Right forelimb (tissue), 1 donor: Measurements from ENCODE around the gene AKAP4.

Source experiments
- DNase-seq: peaks from one replicate; pipeline ENCODE4 v3.0.0-alpha.2; 2018

Gene AKAP4, protein sequence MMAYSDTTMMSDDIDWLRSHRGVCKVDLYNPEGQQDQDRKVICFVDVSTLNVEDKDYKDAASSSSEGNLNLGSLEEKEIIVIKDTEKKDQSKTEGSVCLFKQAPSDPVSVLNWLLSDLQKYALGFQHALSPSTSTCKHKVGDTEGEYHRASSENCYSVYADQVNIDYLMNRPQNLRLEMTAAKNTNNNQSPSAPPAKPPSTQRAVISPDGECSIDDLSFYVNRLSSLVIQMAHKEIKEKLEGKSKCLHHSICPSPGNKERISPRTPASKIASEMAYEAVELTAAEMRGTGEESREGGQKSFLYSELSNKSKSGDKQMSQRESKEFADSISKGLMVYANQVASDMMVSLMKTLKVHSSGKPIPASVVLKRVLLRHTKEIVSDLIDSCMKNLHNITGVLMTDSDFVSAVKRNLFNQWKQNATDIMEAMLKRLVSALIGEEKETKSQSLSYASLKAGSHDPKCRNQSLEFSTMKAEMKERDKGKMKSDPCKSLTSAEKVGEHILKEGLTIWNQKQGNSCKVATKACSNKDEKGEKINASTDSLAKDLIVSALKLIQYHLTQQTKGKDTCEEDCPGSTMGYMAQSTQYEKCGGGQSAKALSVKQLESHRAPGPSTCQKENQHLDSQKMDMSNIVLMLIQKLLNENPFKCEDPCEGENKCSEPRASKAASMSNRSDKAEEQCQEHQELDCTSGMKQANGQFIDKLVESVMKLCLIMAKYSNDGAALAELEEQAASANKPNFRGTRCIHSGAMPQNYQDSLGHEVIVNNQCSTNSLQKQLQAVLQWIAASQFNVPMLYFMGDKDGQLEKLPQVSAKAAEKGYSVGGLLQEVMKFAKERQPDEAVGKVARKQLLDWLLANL

DNA sequence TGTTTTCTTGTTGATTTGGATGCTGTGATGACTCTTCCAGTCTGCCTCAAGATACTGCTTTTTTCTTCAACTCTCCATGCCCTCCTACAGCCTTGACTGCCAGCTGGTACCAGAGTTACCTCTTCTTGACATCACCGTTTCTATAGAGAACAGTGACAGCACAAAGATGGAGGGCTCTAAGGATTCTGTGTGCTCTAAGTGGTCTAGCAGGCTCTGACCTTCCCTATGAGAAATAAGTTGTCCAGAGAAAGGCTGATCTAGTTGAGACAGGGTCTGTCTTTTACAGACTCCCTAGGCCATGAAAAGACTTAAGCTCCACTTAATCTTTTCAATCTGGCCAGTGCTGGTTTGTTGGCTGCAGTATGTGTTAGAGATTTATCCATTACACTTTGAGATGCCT is at the start of gene AKAP4:
Gene AKAP4, minus strand, starts transcription at position 101 of the 400 bp plus-strand sequence. CDS start 118 bp downstream, outside the sequence.
- DNase-seq = no peak

DNA sequence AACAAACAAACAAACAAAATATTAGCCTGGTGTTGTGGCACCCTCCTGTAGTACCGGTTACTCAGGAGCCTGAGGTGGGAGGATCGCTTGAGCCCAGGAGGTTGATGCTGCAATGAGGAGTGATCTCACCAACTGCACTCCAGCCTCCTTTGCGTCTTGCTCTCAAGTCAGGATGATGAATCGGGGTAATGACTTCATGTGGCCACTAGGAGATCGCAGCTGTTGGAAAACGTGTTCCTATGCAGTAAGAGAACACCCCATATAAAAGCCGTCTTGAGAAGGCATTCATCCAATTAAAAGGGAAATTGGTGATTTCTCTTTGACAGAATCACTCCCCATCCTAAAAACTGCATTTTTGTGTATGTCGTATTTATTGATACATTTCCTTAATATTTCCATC is 10.7 kb upstream of the AKAP4 start:
- DNase-seq = no peak

DNA sequence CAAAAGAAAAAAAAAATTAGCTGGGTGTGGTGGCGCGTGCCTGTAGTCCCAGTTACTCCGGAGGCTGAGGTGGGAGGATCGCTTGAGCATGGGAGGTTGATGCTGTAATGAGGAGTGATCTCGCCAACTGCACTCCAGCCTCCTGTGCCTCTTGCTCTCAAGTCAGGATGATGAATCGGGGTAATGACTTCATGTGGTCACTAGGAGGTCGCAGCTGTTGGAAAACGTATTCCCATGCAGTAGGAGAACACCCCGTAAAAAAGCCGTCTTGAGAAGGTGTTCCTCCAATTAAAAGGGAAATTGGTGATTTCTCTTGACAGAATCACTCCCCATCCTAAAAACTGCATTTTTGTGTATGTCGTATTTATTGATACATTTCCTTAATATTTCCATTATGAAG is 5.9 kb upstream of the AKAP4 start:
- no peak for DNase-seq

DNA sequence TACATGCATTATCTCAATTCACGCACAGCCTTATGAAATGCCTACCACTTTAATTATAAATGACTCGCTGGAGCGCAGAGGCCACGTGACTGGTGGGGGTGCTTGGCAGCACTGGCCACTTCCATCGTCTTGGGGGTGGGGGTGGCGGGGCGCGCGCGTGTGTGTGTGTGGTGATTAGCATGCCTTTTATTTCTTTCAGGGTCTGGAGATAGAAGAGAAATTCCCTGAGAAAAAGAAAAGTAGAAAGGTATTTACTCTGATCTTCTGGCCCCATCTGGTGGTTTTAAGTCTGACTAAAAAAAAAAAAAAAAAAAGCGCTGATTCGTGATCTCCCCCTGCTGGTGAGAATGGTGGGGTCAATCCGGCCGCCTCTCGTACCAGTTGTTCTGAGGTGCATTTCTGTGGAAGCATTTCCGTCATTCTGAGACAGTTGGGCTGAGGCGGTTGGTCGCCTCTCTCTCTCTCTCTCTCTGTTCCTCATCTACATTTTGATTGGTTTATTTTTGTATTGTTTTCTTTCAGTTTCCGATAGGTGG is 3.6 kb upstream of the AKAP4 start, which contains the start of gene CCNB3:
Gene CCNB3, plus strand, starts transcription at position 402 of the 536 bp plus-strand sequence. CDS start 80,399 bp downstream, outside the sequence.
- peak; percentile 71 for DNase-seq

DNA sequence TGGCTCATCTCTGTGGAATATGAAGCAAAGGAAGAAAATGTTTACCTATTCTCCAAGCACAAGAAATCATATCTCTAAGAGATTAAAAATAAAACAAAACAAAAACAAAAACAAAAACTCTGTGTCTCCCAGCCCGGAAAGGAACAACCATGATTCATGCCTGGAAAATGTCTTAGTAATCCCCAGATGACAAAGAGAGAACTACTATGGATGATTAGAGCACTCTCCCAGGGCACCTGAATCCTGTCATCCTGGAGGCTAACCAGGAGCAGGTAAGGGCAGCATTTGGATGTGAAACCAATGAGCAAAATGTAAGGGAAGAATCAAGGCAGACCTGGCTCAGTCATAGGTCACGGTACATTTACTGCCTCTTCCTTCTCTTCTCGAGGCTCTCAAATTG is 1.7 kb upstream of the AKAP4 start:
- DNase-seq = no peak

DNA sequence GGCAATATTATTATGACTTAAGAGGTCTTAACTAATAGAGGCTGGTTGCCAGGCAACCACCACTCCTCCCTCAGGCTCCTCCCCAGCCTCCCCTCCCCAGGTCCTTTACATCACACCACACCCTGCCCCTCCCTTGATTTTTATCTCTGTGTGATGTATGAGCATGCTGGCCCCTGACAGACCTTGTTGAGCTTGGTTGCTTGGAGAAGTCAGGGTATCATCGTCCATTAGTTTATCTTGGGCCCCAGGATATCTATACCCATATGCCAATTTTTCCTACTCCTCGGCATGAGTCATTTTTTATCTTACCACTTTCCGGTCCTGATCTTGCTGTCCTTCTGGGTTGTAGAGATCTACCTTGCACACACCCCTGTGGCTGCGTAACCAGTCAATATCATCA is 2.5 kb downstream of the AKAP4 start:
- no peak for DNase-seq

DNA sequence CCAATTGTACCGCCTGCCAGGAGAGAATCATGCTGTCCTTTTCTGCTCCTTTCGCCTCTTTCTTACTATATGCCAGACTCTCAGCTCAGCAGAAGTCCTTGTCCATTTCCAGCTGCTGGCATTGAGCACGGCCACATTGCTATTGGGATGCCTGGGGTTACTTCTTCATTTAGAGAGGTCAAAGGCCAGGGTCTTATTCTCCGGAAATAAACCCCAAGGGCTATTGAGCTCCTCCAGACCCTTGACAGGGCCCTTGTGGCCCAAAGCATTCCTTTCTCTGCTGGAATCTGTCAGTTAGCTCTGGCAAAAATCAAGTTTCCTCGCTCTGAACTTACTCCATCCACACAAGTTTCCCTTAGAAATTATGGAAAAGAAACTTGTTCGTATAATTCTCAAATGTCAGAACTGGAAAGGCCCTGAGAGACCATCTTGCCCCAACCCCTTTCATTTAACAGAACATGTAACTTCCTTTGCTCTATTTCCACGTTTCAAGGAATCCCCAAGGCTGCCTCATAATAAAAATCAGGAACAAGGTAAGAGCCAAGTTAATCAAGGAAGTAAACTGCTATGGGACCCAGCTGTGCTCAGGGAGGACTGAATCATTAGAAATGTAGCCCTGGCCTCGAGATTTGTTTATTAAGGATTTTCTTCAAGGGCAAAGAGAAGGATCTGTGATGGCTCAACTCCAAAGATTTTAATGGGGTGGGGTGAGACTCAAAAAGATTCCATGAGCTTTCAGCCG is 11.8 kb downstream of the AKAP4 start:
- DNase-seq = no peak

DNA sequence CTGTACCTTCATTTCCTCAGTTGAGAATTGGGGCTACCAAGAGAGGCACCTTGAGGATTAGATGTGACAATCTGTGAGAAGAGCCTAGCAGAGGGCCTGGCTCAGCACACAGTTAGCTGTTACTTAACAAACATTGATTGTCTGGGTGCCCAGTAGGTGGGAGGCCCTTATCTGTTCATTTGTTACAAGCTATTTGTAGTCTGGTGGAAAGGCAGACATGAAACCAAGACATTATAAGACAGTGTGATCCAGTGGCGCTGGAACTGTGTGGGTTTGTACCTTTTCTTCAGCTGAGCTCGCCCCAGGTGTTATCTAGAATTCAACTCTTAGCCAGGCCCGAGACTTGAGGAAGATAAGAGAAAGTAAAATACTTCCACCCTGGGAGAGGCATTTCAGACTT is 16.9 kb downstream of the AKAP4 start:
- no peak for DNase-seq

DNA sequence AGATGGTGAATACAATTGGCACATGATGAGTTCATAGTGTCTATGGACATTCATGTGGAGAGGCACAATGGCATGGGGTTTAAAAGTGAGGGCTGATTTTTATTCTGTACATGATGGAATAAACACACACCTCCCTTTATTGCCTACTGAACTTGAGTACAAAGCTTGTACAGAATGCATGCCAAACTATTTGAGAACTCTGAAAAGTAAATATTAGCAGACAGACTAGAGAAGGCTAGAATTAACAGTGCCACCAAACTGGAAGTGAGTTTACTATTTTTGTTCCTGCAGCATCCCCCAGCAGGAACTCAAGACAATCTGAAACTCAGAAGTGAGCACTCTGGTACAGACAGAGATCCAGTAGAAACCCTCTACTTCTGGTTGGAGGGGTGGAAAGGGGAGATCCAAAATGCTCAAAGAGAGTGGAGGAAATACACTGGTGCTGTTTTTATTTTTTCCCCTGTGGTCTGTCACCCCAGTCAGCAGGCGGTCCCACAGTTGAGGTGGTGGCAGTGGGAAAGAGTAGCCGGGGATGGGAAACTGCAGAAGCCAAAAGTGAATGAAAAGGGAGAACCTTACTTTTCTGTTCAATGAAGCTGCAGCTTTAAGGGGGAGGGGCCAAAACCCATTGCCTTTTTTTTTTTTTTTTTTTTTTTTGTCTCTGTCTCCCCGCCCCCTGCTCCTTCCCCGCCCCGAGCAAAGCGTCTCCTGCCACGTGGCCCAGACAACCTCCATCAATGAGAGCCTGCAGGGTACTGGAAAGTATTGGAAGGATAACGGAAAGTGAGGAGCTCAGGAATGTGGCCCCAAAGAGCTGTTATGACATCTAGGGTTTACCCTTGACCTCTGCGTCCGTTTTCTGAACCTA is 20.5 kb downstream of the AKAP4 start:
- no peak for DNase-seq

DNA sequence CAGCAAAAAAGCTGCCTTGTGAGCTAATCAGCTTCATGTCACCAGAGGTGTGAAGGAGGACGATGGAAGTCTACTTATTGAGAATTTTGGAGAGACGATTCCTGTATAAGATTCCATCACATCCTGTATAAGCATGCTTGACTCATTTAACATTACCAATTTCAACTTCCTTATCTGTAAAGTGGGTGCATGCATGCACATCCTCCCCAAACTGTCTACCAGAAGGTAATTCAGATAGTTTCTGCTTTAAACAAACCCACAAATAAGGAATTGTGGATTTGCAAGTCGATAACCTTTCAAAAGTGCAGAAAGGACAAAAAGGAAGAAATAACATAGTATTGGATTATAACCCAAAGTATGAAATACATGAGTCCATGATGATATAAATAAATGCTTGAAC is 31.1 kb downstream of the AKAP4 start:
- no peak for DNase-seq

DNA sequence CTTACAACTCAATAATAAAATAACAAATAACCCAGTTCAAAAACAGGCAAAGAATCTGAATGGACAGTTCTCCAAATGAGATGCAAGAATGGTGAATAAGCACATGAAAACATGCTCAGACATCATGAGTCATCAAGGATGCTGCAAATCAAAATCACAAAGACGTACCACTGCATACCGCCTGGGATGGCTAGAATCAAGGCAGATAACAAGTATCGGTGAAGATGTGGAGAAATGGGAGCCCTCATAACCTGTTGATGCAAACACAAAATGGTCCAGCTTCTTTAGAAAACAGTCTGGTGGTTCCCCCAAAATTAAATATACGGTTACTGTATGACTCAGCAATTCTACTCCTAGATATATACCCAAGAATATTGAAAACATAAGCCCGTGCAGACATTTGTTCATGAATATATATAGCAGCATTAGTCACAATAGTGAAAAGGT is 32.5 kb downstream of the AKAP4 start:
- no peak for DNase-seq

DNA sequence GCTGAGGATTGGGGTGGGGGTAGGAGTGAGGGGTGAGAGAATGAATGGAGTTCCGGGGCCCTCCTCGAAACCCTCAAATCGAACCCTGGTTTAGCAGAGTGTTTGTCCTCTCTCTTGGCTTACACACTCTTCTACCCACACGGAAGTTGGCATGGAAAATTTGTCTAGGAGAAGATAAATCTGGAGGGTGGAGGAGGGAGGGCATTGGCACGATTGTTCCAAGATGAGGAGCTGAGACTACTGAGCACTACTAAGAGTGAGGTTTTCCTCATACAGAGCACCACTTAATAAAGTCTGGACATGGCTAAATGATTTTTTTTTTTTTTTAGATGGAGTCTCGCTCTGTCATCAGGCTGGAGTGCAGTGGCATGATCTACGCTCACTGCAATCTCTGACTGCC is 33.4 kb downstream of the AKAP4 start:
- no peak for DNase-seq

DNA sequence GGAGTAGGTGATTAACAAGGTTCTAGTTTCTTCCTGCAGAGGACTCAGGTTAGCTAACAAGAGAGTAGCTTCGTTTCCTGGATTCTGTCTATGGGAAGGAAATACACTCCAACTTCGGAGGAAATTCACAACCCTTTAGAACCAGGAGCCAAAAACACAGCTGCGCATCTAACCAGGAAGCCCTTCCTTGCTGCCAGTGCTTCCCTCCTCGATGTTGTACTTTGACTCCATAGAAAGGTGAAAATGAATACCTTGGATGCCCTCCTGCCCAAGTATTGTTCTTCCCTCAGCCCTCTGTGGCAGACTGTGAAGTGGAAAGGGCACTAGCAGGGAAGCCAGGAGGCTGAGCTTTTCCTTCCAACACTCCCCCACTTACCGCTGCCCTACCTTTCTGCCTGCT is 35.1 kb downstream of the AKAP4 start:
- no peak for DNase-seq

DNA sequence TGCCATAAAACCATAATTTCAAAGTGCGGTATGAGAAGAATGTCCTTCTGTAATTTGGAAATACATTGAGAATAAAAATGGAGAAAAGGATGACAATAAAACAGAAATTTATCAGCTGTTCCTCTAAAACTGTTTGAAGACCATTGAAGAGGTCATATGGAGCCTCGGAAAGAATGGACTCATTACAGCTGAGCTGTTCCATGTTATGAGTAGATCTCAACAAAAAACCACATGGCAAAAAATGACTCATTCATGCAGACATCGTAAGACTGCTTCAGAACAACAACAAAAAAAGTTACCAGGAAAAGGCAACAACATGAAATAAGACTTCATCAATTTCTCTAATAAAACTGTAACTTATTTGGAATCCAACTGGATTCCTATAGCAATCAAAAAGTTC is 39.7 kb downstream of the AKAP4 start:
- no peak for DNase-seq

DNA sequence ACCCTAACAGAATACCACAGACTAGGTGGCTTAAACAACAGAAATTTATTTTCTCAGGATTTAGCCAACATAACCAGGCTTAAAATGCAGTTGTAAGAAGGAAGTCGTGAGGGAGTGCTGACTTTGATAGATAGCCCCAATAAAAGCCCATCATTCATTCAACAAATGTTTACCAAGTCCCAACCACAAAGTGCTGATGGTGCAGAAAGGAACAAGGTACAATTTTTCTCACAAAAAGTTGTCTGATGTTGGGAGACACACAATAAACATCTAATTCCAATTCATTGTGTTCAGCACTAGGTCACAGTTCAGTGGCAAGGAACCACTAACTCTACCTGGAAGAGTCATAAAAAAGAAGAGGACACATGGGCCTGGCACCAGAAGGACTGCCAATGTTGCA is 42.2 kb downstream of the AKAP4 start:
- DNase-seq = no peak

DNA sequence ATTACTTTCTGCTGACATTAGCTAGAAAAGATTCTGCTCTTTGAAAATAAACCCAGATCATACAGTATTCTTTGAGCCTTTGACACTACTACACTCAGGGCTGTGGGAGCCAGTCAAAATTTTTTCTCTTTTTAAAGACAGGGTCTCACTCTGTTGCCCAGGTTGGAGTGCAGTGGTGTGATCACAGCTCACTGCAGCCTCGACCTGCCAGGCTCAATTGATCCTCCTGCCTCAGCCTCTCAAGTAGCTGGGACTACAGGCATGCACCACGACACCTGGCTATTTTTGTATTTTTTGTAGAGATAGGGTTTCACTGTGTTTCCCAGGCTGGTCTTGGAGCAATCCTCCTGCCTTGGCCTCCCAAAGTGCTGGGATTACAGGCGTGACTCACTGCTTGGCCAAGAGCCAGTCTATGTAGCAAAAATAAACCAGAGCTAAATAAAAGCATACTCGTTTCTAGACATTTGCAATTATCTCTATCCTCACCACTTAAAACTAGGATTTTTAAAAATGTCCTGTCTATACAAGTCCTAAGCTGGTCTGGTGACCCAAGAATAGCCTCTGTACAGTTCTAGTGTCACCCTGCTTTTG is 43.2 kb downstream of the AKAP4 start:
- no peak for DNase-seq

DNA sequence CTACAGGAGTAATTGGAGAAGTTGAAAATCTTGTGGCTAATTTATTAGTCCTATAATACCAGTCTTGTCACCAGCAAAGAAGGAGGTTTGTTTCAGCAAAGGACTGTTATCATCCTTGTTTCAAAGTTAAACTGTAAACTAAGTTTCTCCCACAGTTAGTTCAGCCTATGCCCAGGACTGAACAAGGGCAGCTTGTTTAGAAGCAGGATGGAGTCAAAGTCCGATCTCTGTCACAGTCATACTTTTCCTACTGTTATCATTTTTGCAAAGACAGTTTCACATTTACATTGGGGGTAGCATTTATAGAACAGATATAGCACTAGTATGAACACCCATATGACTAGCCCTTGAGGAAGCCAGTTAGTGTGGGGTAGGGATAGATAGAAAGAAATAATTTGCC is 46.4 kb downstream of the AKAP4 start:
- no peak for DNase-seq

DNA sequence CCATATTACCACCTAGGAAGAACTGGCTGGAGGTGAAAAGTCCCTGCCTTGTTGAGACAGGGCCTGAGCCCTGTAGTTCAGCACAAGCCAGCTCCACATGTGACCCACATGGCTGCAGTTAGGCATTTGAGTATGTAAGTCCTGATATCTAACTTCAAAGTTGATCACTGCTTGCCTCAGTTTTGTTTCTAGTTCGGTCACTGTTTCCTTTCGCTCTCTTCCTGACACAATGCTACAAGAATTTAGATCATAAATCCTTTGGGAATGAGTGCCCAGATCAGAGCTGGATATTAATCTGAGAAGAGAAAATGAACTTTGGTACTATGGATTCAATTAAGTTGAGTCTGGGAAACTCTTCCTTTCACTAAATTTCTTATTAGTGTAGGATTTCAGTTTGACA is 48.4 kb downstream of the AKAP4 start:
- DNase-seq = no peak

DNA sequence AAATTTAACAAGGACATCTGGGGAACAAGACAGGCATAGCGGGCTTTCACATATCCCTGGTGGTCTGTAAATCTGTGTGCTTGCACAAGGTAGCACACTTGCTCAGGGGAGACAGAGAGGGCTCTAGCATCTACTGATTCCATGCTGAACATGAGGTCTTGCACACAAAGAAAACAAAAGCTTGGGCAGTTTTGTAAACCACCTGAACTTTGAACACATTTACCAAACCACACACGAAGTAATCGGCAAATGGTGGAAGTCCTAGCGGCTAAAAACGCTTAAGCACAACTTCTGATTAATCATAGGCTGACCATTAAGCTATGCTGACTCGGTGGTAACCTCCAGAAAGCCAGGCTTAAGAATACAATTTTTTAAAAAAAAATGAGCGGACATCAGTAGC is 52.8 kb downstream of the AKAP4 start:
- no peak for DNase-seq
